Pulmonary artery endothelial cell (primary cell): ENCODE results near the gene CCDC30. TPM values are rescaled to one million over a fixed set of nuclear protein-coding genes. Genes with fewer than 3 reads are reported as not detected.
"Not testable (repeated sequence)": the region's sequence is repeated elsewhere in the genome, so short reads cannot be mapped to it uniquely, and the experiment has no call there.

ENCODE experiments used
- DNase-seq: peaks from one replicate; pipeline ENCODE4 v3.0.0-alpha.2; 2011; ENCODE audit warnings: low read depth, low spot score
- total RNA-seq: library from RNA; depleted of rRNA; stranded (reverse); fragments of >200 nt; gene quantifications from 2 replicates; pipeline ENCODE4 v1.2.3, GENCODE V29; 2014

CCDC30 gene
- total RNA-seq, 1 donor from 2014 or later = 0.53 TPM

- no peak for DNase-seq
Measured at GRCh38 chr1:42450061-42450460, 13.0 kb upstream of the CCDC30 start.

DNA sequence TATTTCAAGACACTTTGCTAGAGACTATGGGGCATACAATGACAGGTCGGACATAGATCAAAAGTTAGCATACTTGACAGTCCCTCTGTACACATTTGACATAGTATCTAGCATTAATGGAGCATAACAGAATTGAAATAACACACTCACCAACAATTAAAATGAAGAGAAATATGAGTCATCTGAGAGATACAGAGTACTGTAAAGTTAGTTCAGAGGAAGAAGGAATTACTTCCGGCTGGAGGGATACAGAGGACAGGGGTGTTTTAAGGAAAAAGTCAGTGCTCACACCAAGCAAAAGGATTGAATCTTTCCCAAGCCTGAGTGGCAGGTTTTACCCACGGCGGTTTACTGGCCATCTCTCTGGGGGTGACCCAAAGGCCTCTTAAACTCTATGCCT is 9.7 kb upstream of the CCDC30 start:
- DNase-seq = no peak

DNA sequence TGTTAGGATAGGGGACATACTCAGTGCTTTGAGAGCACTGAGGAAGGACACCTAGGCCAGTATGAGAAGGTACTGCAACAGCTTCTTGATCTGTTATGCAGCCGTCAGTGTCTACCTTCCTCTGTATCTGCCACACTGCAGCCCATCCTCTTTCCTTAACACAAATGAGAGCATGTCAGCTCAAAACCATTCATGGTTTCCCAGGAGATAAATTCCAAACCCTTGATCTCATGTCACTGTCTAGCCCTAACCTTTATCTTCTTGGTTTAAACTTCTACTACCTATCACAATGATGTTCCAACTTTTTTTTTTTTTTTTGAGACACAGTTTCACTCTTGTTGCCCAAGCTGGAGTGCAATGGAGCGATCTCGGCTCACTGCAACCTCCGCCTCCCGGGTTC is 8.7 kb upstream of the CCDC30 start:
- no peak for DNase-seq

GRCh38 chr1:42456010-42456753 is 6.9 kb upstream of the CCDC30 start, which contains the start of the genes PPCS and ZMYND12:
TSS of gene PPCS (plus strand) at chr1:42456543. CDS start at chr1:42456566, 23 bp downstream.
TSS of gene ZMYND12 (minus strand) at chr1:42456022. CDS start at chr1:42455997, 25 bp downstream.
- DNase-seq = peak; percentile 62

DNA sequence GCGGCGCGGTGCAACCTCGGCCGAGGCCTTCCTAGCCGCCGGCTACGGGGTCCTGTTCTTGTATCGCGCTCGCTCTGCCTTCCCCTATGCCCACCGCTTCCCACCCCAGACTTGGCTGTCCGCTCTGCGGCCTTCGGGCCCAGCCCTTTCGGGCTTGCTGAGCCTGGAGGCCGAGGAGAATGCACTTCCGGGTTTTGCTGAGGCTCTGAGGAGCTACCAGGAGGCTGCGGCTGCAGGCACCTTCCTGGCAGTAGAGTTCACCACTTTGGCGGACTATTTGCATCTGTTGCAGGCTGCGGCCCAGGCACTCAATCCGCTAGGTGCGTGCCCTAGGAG is 6.4 kb upstream of the CCDC30 start:
- peak; percentile 24 for DNase-seq

DNA sequence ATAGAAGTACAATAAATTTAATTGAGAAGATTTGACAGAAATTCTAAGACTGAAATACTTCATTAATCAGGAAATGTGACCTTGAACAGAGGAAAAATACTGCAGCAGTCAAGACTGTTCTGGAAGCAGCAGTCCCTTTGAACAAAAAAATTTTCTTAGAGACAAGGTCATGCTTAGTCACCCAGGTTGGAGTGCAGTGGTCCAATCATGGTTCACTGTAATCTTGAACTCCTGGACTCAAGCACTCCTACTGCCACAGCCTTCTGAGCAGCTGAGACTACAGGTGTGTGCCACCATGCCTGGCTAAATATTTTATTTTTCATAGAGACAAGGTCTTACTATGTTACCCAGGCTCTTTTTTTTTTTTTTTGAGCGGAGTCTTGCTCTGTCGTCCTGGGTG is 1.9 kb upstream of the CCDC30 start:
- DNase-seq = no peak

- DNase-seq = no peak
Measured at GRCh38 chr1:42463921-42464320, 835 bp downstream of the CCDC30 start.

- DNase-seq = no peak
Measured at GRCh38 chr1:42466030-42466429, 2.9 kb downstream of the CCDC30 start.

DNA sequence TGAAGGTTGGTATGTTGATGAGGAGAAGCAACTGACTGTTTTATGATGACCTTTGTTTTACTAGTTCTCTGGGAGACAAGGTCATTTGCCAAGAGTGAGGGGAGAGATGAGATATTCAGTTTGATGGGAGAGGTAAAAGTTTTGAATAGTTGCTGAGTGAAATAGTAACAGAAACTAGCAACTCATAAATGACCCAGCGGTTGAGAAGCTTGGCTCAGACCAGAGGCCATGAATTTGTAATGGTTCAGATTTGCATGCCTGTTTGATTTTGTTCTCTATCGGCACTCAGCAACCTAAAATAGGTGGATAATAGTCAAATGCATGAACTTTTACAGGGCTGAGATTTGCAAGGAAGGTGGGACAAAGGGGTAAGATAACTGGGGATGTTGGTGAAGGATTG is 6.6 kb downstream of the CCDC30 start:
- DNase-seq = no peak

GRCh38 chr1:42476605-42477004 is 13.5 kb downstream of the CCDC30 start:
- DNase-seq = no peak

GRCh38 chr1:42477354-42477753 is 14.3 kb downstream of the CCDC30 start:
- not testable (repeated sequence) for DNase-seq

DNA sequence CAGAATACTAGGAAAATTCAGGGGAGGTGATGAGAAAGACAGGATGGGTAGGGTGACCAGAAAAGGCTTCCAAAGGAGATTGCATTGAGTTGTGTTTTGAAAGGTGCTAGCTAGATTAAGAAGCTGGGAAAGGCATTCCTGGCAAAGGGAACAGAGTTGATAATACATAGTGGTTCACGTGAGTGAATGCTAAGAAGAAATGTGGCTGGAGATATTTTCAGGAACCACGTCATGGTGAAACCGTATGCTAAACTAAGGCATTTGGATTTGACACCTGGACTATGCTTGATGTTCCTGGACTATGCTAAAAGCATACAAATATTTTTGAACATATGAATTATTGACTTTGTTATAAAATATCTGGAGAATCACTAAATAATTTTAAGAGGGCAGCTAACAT is 14.7 kb downstream of the CCDC30 start:
- no peak for DNase-seq

DNA sequence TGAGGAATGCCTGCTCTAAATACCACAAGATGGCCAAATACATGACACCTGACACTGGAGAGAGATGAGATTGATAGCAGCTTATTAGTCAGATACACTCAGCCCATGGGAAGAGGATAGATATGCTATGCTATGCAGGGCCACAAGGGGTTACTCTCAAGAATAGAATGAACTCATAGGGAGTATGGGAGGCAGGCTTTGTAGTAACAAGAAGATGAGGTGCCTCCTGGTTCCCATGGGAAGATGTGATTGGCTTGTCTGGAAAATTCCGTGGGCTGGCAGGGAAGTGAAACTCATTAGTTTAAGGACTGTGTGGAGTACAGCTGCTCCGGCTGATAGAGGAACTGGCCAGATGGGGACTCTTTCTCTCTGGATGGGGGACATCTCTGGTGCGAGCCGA is 16.5 kb downstream of the CCDC30 start:
- no peak for DNase-seq

DNA sequence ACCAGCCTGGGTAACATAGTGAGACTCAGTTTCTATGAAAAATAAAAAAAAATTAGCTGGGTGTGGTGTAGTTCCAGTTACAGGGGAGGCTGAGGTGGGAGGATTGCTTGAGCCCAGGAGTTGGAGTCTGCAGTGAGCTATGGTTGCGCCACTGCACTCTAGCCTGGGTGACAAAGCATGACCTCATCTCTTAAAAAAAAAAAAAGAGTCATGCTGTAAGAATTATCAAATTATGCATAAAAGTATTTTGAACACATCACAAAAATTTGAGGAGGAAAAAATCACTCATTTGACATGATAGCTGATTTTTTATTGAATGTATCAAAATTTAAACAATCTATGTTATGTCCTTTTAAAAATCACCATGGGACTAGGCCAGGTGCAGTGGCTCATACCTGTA is 17.8 kb downstream of the CCDC30 start:
- no peak for DNase-seq

DNA sequence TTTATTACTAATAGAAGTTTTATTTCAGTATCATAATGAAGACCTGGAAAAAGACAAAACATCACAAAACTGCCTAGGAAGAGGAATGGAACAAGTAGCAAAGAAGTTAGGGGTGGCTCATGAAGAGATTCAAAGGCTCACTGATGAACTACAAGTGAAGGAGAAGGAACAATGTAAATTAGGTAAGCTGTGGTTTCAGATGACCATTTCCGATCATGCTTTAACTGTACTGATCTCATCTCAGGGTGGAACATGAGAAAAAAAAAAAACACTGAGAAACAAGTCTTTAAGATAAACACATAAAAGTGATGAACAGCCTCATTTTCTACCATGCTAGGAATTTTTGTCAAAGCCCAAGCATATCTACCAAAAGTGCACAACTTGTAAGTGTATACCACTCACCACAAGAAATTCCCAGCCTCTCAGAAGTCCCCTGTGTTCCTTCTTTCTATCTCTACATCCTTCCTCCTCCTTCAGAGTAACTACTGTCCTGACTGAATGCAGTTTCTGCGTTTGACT is 19.6 kb downstream of the CCDC30 start:
- DNase-seq = no peak

GRCh38 chr1:42484382-42484781 is 21.3 kb downstream of the CCDC30 start:
- no peak for DNase-seq

DNA sequence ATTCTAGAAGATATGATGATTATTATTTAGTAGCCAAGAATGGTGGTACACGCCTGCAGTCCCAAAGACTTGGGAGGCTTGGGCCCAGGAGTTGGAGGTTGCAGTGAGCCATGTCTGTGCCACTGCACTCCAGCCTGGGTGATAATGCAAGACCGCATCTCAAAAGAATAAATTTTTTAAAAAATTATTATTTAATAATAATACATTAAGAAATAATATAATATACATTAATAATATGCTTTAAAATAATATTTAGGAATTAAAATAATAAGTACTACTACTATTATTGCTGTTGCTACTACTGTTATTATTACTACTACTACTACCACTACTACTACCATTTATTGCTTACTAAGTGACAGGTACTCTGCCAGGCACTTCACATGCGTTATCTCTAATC is 27.2 kb downstream of the CCDC30 start:
- DNase-seq = no peak

GRCh38 chr1:42502031-42502430 is 38.9 kb downstream of the CCDC30 start:
- DNase-seq = not testable (repeated sequence)

- no peak for DNase-seq
Measured at GRCh38 chr1:42504535-42505128, 41.5 kb downstream of the CCDC30 start.

DNA sequence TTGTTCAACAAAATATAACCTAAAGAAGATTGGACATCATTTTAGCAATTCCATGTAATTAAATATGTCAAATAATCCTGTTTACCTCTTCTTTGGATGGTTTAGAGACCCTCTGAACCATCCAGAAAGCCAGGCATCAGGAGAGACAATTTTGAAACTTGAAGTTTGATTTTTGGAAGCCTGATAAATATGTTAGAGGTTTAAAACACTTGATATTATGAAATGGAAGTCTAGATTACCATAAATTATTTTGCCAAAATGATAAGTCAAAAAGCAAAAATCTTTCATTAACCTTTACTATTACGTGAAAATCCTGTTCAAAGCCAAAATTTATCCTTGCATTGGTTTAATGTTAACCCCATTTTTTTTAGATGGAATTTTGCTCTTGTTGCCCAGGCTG is 43.5 kb downstream of the CCDC30 start:
- DNase-seq = no peak

GRCh38 chr1:42511581-42512155 is 48.6 kb downstream of the CCDC30 start:
- DNase-seq = not testable (repeated sequence)

DNA sequence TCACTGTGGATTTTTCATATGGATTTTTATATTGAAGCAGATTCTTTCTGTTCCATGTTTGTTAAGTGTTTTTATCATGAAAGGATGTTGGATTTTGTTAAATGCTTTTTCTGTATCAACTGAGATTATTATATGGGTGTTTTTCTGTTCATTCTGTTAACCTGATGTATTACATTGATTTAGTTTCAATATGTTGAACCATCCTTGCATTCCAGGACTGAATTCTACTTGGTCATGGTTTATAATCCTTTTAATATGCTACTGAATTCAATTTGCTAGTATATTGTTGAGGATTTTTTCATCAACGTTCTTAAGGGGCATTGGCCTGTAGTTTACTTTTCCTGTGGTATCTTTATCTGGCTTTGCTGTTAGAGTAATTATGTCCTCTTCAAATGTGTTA is 55.8 kb downstream of the CCDC30 start:
- no peak for DNase-seq

DNA sequence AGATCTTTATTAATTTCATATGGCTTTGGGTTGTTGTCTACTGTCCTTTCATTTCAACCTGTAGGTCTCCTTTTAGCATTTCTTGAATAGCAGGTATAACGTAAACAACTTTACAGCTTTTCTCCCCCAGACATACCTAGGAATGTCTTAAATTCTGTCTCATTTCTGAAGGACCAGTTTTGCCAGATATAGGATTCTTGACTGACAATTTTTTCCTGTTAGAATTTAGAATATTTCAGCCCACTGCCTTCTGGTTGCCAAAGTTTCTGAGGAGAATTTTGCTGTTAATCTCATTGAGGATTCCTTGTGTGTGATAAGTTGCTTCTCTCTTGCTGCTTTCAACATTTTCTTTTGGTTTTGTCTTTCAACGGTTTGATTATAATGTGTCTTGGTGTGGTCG is 60.1 kb downstream of the CCDC30 start:
- DNase-seq = no peak
